OCI-LY3 (cell line): Measurements from ENCODE around the gene PHF5A.

Source experiments
- EZH2phosphoT487 ChIP-seq: fragments of 200-600 bp; shearing (Covaris generic); IDR thresholded peaks from 2 replicates; pipeline ENCODE4 v1.6.1; 2018; ENCODE audit warnings: antibody characterized with exemption, mixed run types, low read depth
- TF ChIP-seq, protein P1 (sequence below): fragments of 200-600, 300-600 bp; sonication (generic); IDR thresholded peaks from 2 replicates; pipeline ENCODE4 v1.5.1; 2014; ENCODE audit warnings: antibody characterized with exemption, low read length, low read depth

DNA sequence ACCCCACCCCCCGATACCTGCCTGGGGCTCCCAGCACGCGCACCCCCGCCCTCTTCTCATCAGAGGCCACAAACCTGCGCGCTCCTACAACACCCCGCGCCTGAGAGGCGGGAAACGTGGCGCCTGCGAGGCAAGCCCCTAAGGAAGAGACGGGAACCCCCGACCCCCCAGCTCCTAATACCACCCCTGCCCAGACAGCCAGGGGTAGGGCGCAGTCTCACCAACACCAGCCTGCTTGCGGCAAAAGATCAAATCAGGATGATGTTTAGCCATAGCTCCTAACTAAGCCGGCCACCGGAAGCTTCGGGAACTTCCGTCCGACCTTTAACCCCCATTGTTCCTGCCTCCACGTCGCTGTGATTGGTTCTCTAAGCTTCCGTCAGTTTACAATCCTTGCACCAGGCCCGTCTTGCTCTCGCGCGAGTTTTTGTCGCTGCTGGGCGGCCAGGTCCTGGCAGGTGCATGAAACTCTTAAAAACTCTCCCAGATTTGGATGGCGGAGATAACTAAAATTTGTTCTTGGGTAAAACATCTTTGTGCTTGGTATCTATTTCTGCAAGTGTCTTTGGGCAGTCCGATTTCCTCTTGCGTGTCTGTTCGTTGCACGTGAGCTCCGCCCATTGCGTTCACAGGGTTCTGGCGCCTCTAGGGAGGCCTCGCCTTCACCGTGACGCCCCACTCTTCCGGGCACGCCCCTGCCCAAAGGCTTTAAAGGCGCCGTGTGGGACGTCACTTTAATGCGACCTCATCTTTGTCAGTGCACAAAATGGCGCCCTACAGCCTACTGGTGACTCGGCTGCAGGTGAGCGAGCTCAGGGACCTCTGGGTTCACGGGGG is at the start of gene PHF5A, which contains the start of gene ACO2:
- TF ChIP-seq, protein P1, sequence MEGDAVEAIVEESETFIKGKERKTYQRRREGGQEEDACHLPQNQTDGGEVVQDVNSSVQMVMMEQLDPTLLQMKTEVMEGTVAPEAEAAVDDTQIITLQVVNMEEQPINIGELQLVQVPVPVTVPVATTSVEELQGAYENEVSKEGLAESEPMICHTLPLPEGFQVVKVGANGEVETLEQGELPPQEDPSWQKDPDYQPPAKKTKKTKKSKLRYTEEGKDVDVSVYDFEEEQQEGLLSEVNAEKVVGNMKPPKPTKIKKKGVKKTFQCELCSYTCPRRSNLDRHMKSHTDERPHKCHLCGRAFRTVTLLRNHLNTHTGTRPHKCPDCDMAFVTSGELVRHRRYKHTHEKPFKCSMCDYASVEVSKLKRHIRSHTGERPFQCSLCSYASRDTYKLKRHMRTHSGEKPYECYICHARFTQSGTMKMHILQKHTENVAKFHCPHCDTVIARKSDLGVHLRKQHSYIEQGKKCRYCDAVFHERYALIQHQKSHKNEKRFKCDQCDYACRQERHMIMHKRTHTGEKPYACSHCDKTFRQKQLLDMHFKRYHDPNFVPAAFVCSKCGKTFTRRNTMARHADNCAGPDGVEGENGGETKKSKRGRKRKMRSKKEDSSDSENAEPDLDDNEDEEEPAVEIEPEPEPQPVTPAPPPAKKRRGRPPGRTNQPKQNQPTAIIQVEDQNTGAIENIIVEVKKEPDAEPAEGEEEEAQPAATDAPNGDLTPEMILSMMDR: no peak
- no peak for TF ChIP-seq EZH2phosphoT487
